HG02623 (cell line): Measurements from ENCODE around the gene POU1F1.
"Not testable (repeated sequence)": the region's sequence is repeated elsewhere in the genome, so short reads cannot be mapped to it uniquely, and the experiment has no call there.

Source experiments
- ATAC-seq: cut with Tn5 transposase; IDR thresholded peaks from one replicate; pipeline ENCODE4 v1.9.1; 2021; ENCODE audit warnings: moderate library complexity; ENCODE audit not compliant: unreplicated experiment

POU1F1 gene

DNA sequence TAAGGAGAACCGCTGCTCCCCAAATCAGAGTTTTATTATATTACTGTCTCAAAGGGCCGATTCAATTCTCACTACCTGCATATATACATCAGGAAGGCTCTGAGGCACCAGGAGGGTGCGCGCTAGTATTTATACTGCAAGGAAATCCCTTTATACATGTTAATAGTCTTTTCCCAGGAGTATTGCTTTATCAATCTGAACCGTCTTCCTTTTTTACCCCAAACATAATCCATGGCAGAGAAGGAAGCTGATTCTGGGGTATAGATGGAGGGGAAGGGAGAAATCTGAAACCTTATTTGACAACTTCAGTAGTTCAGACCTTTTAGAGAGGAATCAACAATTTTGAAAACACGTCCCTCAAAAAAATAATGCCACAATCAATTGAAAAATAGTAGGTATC, at the start of gene POU1F1:
Gene POU1F1 (minus strand): TSS at position 101 of the 400 bp plus-strand sequence. CDS start 122 bp downstream, outside the sequence.
- no peak for ATAC-seq

- ATAC-seq = no peak
Observed at GRCh38 chr3:87324609-87325008, 48.2 kb upstream of the POU1F1 start.

GRCh38 chr3:87320756-87321626, 44.6 kb upstream of the POU1F1 start:
- no peak for ATAC-seq

GRCh38 chr3:87318617-87319021, 42.2 kb upstream of the POU1F1 start:
- no peak for ATAC-seq

DNA sequence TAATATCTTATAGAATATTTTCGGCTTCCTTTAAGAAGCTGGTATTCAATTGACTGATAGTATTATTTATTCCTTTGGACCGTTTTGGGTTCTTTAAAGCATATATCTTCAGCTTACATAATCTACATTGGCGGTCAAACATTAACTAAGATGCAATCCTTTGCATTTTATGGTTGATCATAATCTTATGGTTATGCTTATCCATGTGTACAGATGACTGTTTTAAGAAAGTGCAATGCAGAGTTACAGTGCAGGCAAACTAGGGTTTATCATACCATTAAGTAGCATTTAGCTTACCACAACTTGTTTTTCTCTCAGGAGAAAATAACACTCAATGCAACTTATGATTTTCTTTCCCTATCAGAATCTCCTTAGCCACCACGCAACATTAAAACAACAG, 41.4 kb upstream of the POU1F1 start:
- ATAC-seq = no peak

DNA sequence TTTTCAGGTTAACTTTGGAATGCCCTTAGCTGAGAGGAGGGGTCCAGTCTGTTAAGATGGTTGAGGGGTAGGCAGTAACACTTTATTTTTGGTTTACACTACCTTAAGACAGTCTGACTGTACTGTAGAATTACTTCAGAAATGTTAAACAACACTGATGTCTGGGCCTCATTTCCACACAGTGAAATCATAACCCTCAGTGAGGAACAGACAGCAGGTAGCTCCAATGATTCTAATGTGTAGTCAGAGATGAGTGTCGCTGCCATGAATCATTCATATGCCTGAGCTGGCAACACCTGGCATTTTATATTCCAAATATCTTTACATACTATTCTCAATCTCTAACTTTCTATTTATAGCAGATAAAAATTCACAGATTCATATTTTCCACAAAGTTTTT, 37.3 kb upstream of the POU1F1 start:
- no peak for ATAC-seq

DNA sequence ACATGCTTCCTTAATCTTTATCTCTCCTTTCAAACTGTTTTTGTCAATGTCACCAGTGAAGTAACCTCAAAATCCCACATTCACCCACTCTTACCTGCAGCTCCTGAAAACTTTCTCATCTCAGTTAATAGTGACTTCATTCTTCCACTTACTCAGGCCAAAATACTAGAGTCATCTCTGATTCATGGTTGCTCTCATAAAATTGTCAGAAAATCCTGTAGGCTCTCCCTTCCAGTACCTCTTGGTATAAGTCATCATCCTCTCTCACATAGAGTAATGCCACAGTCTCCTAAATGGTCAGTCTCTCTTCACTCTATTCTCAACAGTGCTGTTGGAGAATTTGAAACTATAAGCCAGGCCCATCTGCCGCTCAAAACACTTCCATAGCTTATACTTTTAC, 34.9 kb upstream of the POU1F1 start:
- ATAC-seq = no peak

- no peak for ATAC-seq
Observed at GRCh38 chr3:87309601-87310000, 33.2 kb upstream of the POU1F1 start.

DNA sequence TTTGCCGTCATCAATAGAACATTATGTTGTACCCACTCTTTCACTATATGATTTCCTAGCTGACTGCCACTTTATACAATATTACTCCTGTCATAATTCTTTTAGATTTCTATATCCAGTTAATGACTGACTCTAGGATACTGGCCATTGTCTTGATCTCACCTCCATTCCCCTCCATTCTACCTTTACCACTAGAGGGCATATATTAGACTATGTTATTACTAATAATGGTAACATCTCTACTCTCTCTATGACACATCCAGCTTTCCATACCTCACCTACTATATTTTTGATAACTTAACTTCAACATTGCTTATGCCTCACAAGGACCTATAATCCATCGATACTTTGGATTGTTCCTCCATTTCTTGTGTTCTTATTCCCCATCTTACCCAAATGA, 31.4 kb upstream of the POU1F1 start:
- peak; percentile 80 for ATAC-seq

DNA sequence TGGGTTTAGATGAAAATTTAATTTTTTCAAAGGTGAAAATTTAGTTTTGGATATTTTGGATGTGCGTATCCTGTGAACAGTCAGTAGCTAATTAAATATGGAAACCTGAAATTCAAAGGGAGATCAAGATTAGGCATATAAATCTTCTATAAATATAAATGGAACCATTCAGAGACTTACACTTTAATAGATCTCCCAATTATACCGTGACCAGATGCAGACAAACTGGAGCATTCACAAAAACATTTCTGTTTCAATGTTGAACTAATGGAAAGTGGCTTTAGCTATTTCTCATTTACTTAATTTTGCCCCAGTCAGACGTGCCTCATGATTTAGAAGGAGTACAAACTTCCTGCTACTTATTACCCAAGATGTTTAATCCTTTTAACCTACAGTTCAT, 29.1 kb upstream of the POU1F1 start:
- ATAC-seq = no peak

DNA sequence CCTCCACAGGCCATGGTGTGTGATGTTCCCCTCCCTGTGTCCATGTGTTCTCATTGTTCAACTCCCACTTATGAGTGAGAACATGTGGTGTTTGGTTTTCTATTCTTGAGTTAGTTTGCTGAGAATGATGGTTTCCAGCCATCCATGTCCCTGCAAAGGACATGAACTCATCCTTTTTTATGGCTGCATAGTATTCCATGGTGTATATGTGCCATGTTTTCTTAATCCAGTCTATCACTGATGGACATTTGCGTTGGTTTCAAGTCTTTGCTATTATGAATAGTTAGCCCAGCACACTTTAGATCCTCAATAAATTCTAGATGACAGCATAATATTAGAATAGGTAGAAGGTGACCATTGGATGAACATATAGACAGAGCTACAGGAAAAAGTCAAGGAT, 28.6 kb upstream of the POU1F1 start:
- not testable (repeated sequence) for ATAC-seq

DNA sequence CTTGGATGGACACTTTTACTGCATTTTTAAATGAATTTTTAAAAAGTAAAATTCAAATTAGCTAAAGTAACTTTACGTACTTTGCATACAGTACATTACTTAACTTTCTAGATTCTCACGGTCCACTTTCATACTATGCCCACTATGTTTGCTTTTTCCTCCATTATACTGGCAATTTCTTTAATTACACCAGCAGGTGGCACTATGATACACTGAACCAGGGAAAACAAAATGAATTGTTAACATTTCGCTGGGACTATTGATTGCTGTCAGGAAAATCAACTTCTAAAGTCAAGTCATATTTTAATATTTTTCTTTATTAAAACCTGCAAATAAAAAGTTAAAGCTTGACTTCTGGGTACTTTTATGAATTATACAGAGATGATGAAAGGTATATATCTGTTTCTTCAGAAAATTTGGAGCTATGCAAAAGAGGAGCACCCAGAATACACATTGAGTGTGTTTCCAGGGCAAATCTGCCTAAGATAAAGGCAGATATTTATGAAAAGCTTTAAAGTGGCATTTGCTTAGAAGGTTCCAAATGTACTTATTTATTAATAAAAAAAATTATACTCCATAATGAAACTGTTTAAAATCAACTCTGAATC, 21.8 kb upstream of the POU1F1 start:
- ATAC-seq = peak; percentile 80

GRCh38 chr3:87288446-87288845, 12.1 kb upstream of the POU1F1 start:
- ATAC-seq = no peak

- ATAC-seq = peak; percentile 76
Observed at GRCh38 chr3:87287011-87287410, 10.6 kb upstream of the POU1F1 start.

DNA sequence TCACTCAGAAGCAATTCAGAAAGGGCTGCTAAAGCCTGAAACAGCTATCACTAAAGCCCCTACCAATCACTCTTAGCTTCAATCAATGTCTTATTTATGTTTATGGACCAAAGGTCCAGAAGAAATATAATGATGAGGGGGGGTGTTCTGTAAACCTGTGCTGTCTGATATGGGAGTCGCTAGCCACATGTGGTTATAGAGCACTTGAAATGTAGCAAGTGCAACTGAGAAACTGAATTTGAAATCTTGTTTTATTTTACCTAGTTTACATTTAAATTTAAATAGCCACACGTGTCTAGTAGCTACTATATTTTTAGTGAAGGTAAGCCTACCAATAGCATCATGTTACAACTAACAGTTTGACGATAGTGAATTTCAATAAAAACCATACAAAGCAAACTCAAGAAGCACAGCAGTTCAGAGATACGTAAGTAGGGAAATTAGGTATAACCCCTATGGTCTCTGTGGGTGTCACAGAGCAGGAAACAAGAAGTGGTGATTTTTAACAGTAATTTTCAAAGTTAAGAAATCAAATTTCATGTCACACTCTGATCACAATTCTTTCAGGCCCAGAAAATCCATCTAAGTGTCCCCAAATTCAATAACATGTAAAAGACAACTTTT, 3.6 kb downstream of the POU1F1 start:
- ATAC-seq = peak; percentile 90

DNA sequence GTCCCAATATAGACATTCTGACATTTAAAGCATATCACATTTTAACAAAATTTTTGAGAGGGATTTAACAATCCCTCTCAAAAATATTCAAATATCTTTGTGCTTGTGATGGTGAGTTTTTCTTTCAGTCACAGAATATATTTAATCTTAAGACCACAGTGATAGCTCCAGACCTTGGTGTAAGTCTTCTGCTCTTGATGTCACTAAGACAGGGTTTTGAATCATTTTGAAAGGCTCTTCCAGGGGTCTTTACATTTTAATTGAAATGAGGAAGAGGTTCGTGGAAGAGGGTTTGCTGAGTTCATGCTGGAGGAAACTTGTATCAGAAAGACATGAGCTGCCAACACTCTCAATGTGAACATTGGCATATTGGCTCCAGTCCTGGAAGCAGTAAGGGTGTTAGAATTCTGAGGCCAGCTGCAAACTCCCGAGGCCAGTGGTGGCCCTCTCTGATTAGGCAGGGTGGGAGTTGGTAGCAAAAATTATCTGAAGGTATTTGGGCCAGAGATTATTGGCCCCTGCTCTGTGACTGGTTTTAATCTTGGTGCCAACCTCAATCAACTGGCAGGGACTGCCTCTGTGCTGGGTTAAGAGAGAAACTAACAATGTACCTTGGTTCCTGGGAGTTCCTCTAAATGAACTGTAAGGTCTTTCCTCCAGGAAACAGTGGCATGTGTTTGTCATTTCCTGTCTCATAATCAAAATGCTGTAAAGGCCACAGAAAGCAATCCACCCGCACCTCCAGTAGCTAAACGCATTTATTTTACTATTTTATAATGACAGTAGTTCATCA, 5.3 kb downstream of the POU1F1 start:
- no peak for ATAC-seq

GRCh38 chr3:87269723-87270122, 6.7 kb downstream of the POU1F1 start:
- no peak for ATAC-seq

- no peak for ATAC-seq
Observed at GRCh38 chr3:87268646-87269211, 7.7 kb downstream of the POU1F1 start.

DNA sequence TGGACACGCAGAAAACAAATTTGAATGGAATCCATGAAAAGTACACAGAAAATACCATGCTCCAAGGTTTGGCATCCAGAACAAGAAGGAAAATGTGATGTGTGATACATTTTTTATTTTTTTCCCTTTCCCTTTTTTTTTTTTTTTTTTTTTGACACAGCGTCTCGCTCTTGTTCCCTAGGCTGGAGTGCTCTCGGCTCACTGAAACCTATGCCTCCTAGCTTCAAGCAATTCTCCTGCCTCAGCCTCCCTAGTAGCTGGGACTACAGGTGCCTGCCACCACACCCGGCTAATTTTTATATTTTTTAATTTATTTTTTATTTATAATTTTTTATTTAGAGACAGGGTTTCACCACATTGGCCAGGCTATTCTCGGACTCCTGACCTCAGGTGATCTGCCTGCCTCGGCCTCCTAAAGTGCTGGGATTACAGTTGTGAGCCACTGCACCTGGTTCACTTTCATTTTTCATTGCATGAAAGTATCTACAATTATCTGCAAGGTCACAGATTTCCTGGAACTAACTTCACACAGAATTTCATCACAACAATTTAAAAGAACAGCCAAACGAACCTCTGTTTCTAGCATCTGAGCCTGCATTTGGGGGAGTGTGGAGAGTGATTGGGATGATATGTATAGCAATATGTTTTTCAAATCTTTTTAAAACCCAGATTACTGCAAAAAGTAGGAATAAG, 8.3 kb downstream of the POU1F1 start:
- ATAC-seq = no peak

DNA sequence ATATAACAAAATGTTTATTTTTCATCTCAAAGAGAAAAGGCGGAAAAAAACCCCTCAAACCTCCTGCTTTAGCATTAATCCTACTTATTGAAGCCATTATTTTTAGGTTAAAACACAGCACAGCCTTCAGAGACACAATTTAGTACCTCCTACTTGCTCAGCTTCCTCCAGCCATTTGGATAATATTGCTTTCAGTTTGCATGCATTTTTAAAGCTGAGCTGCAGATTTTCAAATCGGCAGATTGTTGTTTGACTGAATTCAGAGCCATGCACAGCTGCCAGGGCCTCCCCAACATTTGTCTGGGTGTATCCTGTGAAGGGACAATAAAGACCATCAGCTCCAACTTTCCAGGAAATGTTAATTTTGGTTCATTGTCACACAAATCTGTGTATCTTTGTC, 14.5 kb downstream of the POU1F1 start:
- no peak for ATAC-seq
